Ascending aorta (tissue), 2 donors: ENCODE results near the gene TBX4. TPM values are rescaled to one million over a fixed set of nuclear protein-coding genes. Genes with fewer than 3 reads are reported as not detected.

Experiments
- DNase-seq, 2 donors: peaks; one replicate each; pipeline ENCODE4 v3.0.0-alpha.2; 2019; ENCODE audit warnings: low spot score in 2 of 2
- H3K27ac ChIP-seq, 2 donors: fragments of 200-600 bp; sonication (generic); one replicate each; pipeline ENCODE4 v1.5.1; 2016 to 2017; ENCODE audit warnings: mild to moderate bottlenecking in 1 of 2
- H3K27me3 ChIP-seq: fragments of 200-600 bp; sonication (generic); one replicate; pipeline ENCODE4 v1.5.1; 2017
- H3K36me3 ChIP-seq, 2 donors: fragments of 200-600 bp; sonication (generic); one replicate each; pipeline ENCODE4 v1.5.1; 2016
- H3K4me1 ChIP-seq, 2 donors: fragments of 200-600 bp; sonication (generic); one replicate each; pipeline ENCODE4 v1.5.1; 2016 to 2017; ENCODE audit warnings: mild to moderate bottlenecking in 1 of 2
- H3K4me3 ChIP-seq, 2 donors: fragments of 200-600 bp; sonication (generic); one replicate each; pipeline ENCODE4 v1.5.1; 2016 to 2017; ENCODE audit warnings: mild to moderate bottlenecking in 1 of 2
- H3K9me3 ChIP-seq, 2 donors: fragments of 200-600 bp; sonication (generic); one replicate each; pipeline ENCODE4 v1.5.1; 2016
- intact Hi-C: fragments of 100-400 bp; cut with DNase I; formaldehyde crosslinking; loops from one replicate; pipeline ENCODE4 v1.15.1; 2023
- total RNA-seq: library from RNA; depleted of rRNA; stranded (reverse); fragments of >200 nt; gene quantifications from one replicate; pipeline ENCODE4 v1.1.0, GENCODE V29; 2016
- TF ChIP-seq, protein P1 (sequence below), 3 experiments: fragments of 200-600 bp in 2 of 3; fragments of 450-650 bp in 1 of 3; sonication (generic) in 2 of 3; IDR thresholded peaks; one replicate each; pipeline ENCODE4 v1.5.1; 2016 to 2019; ENCODE audit warnings: antibody characterized with exemption in 3 of 3, mild to moderate bottlenecking in 1 of 3, moderate library complexity in 1 of 3

Gene TBX4
- total RNA-seq, 1 donor from 2014 or later, result not detected

DNA sequence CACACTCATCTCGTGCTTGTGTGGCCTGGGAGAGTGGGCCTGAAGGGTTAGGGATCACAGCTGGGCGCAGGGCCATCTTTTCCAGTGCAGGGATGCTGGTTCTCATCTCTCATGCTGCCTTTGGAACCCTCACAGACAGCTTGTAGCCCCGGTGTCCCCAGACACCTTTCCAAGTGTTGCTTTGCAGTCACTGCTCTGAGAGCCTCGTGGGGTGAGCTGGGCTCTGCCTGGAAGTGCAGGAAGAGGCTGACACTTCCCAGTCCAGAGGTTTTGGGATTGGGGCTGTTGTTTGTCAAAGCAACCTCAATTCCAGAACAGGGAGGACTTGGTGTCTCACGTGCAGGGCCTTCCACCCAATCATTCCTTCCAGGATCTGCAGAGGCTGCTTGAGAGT is 28.2 kb downstream of the TBX4 start:
- TF ChIP-seq, protein P1, sequence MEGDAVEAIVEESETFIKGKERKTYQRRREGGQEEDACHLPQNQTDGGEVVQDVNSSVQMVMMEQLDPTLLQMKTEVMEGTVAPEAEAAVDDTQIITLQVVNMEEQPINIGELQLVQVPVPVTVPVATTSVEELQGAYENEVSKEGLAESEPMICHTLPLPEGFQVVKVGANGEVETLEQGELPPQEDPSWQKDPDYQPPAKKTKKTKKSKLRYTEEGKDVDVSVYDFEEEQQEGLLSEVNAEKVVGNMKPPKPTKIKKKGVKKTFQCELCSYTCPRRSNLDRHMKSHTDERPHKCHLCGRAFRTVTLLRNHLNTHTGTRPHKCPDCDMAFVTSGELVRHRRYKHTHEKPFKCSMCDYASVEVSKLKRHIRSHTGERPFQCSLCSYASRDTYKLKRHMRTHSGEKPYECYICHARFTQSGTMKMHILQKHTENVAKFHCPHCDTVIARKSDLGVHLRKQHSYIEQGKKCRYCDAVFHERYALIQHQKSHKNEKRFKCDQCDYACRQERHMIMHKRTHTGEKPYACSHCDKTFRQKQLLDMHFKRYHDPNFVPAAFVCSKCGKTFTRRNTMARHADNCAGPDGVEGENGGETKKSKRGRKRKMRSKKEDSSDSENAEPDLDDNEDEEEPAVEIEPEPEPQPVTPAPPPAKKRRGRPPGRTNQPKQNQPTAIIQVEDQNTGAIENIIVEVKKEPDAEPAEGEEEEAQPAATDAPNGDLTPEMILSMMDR (IDR thresholded peaks at IDR 0.05), result no peak
- Histone ChIP-seq H3K4me3 (no peak overlapping the region), H3K27me3 (no peaks in the 10 kb centered on the region), H3K36me3 (no peaks in the 10 kb centered on the region), H3K27ac (no peak overlapping the region), H3K9me3 (no peaks in the 10 kb centered on the region), H3K4me1 (no peaks in the 10 kb centered on the region)
- intact Hi-C loops, result no loop called here
- DNase-seq, result no peak

DNA sequence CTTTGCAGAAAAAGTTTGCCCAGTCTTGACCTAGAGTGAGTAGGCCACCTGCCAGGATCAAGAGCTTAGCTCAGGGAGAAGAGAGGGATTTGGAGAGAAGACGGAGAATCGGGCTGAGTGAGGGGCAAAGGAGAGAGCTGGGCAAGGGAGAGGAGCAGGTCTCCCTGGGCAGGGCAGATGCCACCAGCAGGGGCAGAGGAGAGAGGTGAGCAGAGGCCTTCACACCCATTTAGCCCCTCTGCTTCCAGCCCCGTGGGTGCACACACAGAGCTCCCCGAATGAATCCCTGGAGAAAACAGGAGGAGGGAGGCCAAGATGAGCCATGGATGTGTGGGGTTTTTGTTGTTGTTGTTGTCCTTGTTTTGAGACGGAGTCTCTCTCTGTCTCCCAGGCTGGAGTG is 29.2 kb downstream of the TBX4 start:
- Histone ChIP-seq H3K4me1 (no peaks in the 10 kb centered on the region), H3K9me3 (no peaks in the 10 kb centered on the region), H3K36me3 (no peaks in the 10 kb centered on the region), H3K4me3 (no peak overlapping the region), H3K27me3 (no peaks in the 10 kb centered on the region), H3K27ac (no peak overlapping the region)
- TF ChIP-seq, protein P1 (IDR thresholded peaks at IDR 0.05), result no peak
- intact Hi-C loops, result no loop called here
- no peak for DNase-seq

DNA sequence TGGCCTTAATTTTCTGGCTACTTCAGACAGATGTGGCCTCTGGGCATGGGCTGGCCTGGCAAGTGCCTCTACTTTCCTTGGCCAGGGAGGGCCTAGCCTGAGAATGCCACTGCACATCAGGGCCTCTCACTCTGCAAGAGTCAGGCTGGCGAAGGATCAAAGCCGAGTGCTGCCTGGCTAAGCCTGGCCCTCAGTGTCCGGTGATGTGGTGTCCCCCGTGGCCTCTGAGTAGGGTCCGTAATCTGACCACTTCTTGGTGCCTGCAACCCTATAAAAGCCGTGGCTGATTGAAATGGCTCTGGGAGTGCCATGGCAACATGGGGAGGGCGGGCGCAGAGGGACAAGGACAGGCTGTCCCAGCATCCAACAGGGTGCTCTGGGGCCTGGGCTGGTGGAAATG is 30.2 kb downstream of the TBX4 start:
- no peaks in the 10 kb centered on the region for H3K36me3 ChIP-seq
- no peak for DNase-seq
- TF ChIP-seq, protein P1 (IDR thresholded peaks at IDR 0.05), result no peak
- H3K27me3 ChIP-seq, result no peaks in the 10 kb centered on the region
- no peak overlapping the region for H3K27ac ChIP-seq
- H3K4me3 ChIP-seq, result no peak overlapping the region
- no peaks in the 10 kb centered on the region for H3K9me3 ChIP-seq
- no peaks in the 10 kb centered on the region for H3K4me1 ChIP-seq
- intact Hi-C loops, result no loop called here

DNA sequence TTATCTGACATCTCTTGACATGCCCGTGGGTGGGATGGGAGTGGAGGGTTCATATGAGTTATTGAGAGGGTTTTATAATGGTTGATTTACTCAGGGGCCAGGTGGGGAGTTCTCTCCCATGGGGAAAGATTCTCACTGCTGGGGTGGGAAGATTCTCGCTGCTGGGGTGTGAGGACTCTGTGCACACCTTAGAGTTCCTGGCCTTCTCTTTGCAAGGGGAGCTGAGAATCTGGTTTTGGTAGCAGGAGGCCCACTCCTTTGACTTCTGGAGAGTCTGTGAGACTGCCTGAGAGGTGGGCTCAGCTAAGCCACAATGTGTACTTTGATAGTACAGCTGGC is 31.5 kb downstream of the TBX4 start:
- Histone ChIP-seq H3K27ac (no peak overlapping the region), H3K4me3 (no peak overlapping the region), H3K27me3 (no peaks in the 10 kb centered on the region), H3K36me3 (no peaks in the 10 kb centered on the region), H3K4me1 (no peaks in the 10 kb centered on the region), H3K9me3 (no peaks in the 10 kb centered on the region)
- TF ChIP-seq, protein P1 (IDR thresholded peaks at IDR 0.05), result no peak
- peak in 1 of 2 donors; percentile 24 for DNase-seq
- intact Hi-C loops, result no loop called here

DNA sequence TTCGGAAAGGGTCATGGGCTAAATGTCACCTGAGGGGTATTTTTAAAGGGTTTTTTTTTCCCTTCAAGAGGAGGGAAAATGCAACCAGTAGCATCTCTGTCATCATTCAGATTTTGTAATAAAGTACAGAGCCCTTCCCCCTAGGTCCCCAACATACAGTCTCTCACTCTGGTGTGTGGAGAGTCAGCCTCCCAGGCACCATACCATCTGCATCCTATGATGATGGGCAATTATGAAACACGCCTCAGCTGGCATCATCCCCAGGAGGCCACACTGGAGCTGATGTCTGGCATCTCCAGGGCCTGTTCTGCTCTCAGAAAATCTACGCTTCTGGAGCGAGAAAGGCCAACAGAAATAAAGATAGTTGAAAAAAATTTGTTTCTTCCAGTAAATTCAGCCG is 32.0 kb downstream of the TBX4 start:
- Histone ChIP-seq H3K27me3 (no peaks in the 10 kb centered on the region), H3K36me3 (no peaks in the 10 kb centered on the region), H3K4me3 (no peak overlapping the region), H3K9me3 (no peaks in the 10 kb centered on the region), H3K27ac (no peak overlapping the region), H3K4me1 (no peaks in the 10 kb centered on the region)
- DNase-seq, result peak in 1 of 2 donors; percentile 28
- intact Hi-C loops, result no loop called here
- TF ChIP-seq, protein P1 (IDR thresholded peaks at IDR 0.05), result no peak

DNA sequence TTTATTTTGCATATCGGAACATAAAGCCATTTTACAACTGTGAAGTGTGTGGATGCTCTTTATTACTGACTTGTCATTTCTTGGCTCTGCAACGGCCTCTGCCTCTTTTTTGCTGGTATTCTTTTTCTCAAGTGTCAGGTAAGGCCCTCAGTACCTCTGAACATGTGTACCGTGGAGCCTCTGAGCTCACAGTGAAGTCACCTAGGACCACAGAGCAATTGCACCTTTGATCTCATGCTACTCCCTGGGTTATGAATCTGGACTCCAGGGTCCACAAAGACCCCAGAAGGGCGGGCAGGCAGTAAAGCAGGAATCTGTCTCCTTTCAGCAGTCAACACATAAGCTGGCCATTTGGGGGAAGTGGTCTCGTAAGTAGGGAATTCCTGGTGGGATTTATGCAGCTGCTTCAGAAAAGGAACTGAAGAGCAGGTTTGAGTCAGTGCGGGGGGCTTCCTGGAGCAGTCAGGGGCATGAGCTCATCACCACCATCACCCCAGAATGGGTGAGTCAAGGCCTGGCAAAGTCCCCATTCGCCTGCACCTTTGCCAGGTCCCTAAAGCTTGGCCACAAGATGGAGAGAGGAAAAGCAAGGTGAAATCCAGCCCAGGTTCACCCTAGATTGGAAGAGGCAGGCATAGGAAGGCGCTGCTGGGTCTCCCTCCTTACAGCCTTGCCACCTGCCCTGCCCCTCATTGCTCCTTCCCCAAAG is 33.0 kb downstream of the TBX4 start:
- peak in 1 of 2 donors; percentile 49 for DNase-seq
- Histone ChIP-seq H3K27me3 (no peaks in the 10 kb centered on the region), H3K9me3 (no peaks in the 10 kb centered on the region), H3K4me1 (no peaks in the 10 kb centered on the region), H3K27ac (no peak overlapping the region), H3K4me3 (no peak overlapping the region), H3K36me3 (no peaks in the 10 kb centered on the region)
- TF ChIP-seq, protein P1 (IDR thresholded peaks at IDR 0.05), result no peak
- intact Hi-C loops, result no loop called here
